BLaER1 treated with 17β-estradiol and CSF1 and Interleukin-3, amounts not matched to agents 10 nM and 100 nM (cell line): ENCODE results near the gene DOK6.

Experiments
- H3K27ac ChIP-seq, 11 experiments: shearing (Covaris generic); formaldehyde crosslinking; 2 replicates each; pipeline ENCODE4 v1.8.1; 2022
- H3K27me3 ChIP-seq, 11 experiments: shearing (Covaris generic); formaldehyde crosslinking; 2 replicates each; pipeline ENCODE4 v1.8.1; 2022
- H3K36me3 ChIP-seq, 11 experiments: shearing (Covaris generic); formaldehyde crosslinking; 2 replicates each; pipeline ENCODE4 v1.8.1; 2022
- H3K4me1 ChIP-seq, 10 experiments: shearing (Covaris generic); formaldehyde crosslinking; 2 replicates each; pipeline ENCODE4 v1.8.1; 2022
- H3K4me2 ChIP-seq, 11 experiments: shearing (Covaris generic); formaldehyde crosslinking; 2 replicates each; pipeline ENCODE4 v1.8.1; 2022
- H3K4me3 ChIP-seq, 10 experiments: shearing (Covaris generic); formaldehyde crosslinking; 2 replicates each; pipeline ENCODE4 v1.8.1; 2022
- H3K9ac ChIP-seq, 11 experiments: shearing (Covaris generic); formaldehyde crosslinking; 2 replicates each; pipeline ENCODE4 v1.8.1; 2022
- H3K9me3 ChIP-seq, 11 experiments: shearing (Covaris generic); formaldehyde crosslinking; replicated peaks in 1 of 11; 2 replicates each; pipeline ENCODE4 v1.8.1; 2022
- H4K20me1 ChIP-seq, 11 experiments: shearing (Covaris generic); formaldehyde crosslinking; 2 replicates each; pipeline ENCODE4 v1.8.1; 2022
- Cebpa-rat ChIP-seq, 11 experiments: shearing (Covaris generic); IDR thresholded peaks; 2 replicates each; pipeline ENCODE4 v1.8.1; 2022

Gene DOK6

DNA sequence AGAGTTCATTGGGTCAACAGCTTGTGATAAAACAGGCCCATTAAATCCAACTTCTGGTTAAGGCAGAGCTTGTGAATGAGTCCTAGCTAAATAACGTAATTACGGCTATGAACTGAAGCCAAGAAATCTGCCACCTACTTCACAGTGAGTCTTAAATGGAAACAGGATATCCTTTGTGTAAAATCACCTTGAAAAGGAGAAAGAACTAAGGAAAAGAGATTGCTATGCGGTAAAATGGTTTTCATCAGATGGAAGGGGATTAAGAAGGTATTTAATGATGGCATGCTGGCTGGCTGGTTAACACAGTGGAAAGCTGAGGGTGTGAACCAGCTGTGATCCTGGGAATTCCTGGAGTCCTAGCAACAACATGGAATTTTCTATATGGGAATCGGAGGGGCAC lies 156.6 kb downstream of the DOK6 start:
- H3K27me3 ChIP-seq, result no peaks in the 10 kb centered on the region
- H3K9me3 ChIP-seq, result peaks cover 0 to 2% (median 0%) of the 10 kb centered on the region in 11 experiments; a peak in 2 of 22 replicates
- no peaks in the 10 kb centered on the region for H3K4me1 ChIP-seq
- H3K27ac ChIP-seq, result no peak overlapping the region
- no peak overlapping the region for H3K4me3 ChIP-seq
- TF ChIP-seq Cebpa-rat (IDR thresholded peaks at IDR 0.05), result no peak
- H3K4me2 ChIP-seq, result no peak overlapping the region
- H4K20me1 ChIP-seq, result no peaks in the 10 kb centered on the region
- no peak overlapping the region for H3K9ac ChIP-seq
- H3K36me3 ChIP-seq, result no peaks in the 10 kb centered on the region

DNA sequence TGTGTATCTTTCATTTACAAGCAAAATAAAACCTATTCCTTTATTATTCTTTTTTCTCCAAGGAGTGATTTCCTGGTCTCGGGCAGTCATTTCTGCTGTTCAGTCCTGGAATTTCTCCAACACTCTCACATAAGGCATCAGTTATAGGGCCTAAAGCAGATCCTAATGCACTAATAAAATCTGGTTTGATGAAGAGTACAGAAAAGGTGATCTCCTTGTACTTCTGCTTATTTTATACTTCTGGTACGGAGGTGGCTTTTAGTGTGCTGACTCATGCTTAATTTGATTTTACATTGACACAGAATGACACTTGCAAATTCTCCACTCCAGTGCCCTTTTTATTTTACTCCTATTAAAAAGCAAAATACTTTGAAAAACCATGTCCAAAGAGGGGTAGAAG lies 157.4 kb downstream of the DOK6 start:
- Histone ChIP-seq H3K4me3 (no peak overlapping the region), H3K9me3 (peaks cover 0 to 4% (median 0%) of the 10 kb centered on the region in 11 experiments; a peak in 2 of 22 replicates), H3K36me3 (no peaks in the 10 kb centered on the region), H3K27me3 (no peaks in the 10 kb centered on the region), H3K27ac (no peak overlapping the region), H3K9ac (no peak overlapping the region), H3K4me2 (no peak overlapping the region), H4K20me1 (no peaks in the 10 kb centered on the region), H3K4me1 (no peaks in the 10 kb centered on the region)
- no peak for TF ChIP-seq Cebpa-rat (IDR thresholded peaks at IDR 0.05)

DNA sequence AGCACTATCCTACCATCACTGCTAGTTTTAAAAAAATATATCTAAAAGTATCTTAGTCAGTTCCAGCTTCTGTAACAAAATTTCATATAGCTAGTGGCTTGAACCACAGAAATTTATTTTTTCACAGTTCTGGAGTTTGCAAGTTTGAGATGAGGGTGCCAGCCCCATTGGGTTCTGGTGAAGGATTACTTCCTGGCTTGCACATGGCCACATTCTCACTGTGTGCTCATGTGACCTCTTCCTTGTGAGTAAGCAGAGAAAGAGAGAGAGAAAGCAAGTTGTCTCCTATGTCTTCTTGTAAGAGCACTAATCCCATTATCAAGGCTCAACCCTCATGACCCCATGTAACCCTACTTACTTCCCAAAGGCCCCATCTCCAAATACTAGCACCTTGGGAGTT lies 158.9 kb downstream of the DOK6 start:
- no peak for TF ChIP-seq Cebpa-rat (IDR thresholded peaks at IDR 0.05)
- H4K20me1 ChIP-seq, result no peaks in the 10 kb centered on the region
- H3K4me2 ChIP-seq, result no peak overlapping the region
- no peaks in the 10 kb centered on the region for H3K27me3 ChIP-seq
- no peak overlapping the region for H3K4me3 ChIP-seq
- H3K4me1 ChIP-seq, result no peaks in the 10 kb centered on the region
- H3K27ac ChIP-seq, result no peak overlapping the region
- peaks cover 0 to 4% (median 0%) of the 10 kb centered on the region in 11 experiments; a peak in 2 of 22 replicates for H3K9me3 ChIP-seq
- no peak overlapping the region for H3K9ac ChIP-seq
- H3K36me3 ChIP-seq, result no peaks in the 10 kb centered on the region

DNA sequence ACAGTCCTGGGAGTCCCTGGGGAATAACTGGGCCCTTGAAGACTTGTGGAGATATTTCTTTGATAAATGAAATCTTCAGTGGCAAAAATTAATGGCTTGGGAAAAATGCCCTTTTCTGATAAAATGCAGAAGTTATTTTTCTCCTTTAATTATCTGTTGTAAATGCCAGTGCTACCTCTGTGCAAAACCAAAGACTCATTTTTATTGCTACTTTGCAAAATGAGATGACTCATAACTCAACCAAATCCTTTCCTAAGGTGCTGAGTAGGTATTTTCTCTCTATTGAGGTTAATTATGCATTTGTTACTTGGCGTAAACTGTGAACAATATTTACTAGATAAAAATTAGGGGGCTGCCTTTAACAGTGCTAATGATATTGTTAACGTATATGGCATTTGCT lies 163.9 kb downstream of the DOK6 start:
- Histone ChIP-seq H4K20me1 (no peaks in the 10 kb centered on the region), H3K9ac (no peak overlapping the region), H3K27ac (no peak overlapping the region), H3K4me1 (no peaks in the 10 kb centered on the region), H3K4me2 (no peak overlapping the region), H3K27me3 (no peaks in the 10 kb centered on the region), H3K36me3 (no peaks in the 10 kb centered on the region), H3K9me3 (peaks cover 14 to 30% (median 22%) of the 10 kb centered on the region in 11 experiments), H3K4me3 (no peak overlapping the region)
- TF ChIP-seq Cebpa-rat (IDR thresholded peaks at IDR 0.05), result no peak

DNA sequence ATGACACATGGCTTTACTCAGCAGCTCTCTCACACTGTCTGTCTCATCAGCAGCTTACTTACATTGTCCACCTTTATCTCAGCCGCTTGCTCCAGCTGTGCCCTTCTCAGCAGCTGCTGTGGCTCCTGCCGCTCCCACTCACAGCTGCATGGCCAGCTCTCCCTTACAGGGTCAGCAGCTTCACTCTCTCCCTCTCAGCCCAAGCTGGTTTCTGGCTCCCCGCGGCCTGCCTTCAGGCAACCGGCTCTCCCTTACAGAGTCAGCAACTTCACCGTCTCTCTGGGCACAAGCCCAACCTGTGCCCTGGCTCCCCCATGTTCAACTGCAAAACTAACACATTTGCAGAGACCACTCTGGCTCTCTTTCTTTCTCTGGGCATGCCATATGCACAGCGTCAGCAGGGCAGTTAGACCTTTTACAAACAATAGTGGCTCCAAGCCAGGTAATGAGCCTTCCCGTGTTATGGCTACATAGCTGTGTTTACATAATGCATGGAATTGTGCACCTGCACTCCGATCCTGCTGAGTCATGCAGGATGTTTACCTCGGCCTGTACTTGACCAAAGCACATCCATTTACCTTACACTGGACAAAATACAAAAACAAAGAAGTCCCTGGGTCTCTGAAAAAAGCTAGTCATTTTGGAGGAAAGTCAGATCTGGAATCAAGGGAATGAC lies 167.3 kb downstream of the DOK6 start:
- Histone ChIP-seq H3K4me1 (no peaks in the 10 kb centered on the region), H3K9ac (no peak overlapping the region), H3K36me3 (no peaks in the 10 kb centered on the region), H4K20me1 (no peaks in the 10 kb centered on the region), H3K4me3 (no peak overlapping the region), H3K4me2 (no peak overlapping the region), H3K27me3 (no peaks in the 10 kb centered on the region), H3K9me3 (peaks cover 14 to 30% (median 20%) of the 10 kb centered on the region in 11 experiments), H3K27ac (no peak overlapping the region)
- TF ChIP-seq Cebpa-rat (IDR thresholded peaks at IDR 0.05), result no peak

DNA sequence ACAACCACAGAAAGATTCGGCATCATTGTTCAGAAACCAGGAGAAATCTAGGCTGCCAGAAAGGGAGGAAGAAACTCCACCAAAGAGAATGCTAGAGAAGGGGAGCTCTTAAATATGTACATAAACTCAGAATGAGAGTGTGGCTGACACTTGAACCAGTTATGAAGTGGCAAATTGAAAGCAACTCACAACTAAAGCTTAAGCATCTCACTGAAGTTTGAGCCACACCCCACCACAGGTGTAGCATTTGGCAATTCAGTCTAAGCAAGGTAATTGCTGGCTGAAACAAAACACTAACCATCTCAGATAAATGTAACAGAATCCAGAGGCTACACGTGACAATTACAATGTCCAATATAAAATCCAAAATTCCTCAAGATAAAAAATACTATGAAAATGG lies 168.4 kb downstream of the DOK6 start:
- TF ChIP-seq Cebpa-rat (IDR thresholded peaks at IDR 0.05), result no peak
- Histone ChIP-seq H3K9ac (no peak overlapping the region), H3K4me2 (no peak overlapping the region), H3K4me3 (no peak overlapping the region), H3K27me3 (no peaks in the 10 kb centered on the region), H3K4me1 (no peaks in the 10 kb centered on the region), H3K9me3 (peaks cover 14 to 30% (median 20%) of the 10 kb centered on the region in 11 experiments), H3K27ac (no peak overlapping the region), H3K36me3 (no peaks in the 10 kb centered on the region), H4K20me1 (no peaks in the 10 kb centered on the region)

DNA sequence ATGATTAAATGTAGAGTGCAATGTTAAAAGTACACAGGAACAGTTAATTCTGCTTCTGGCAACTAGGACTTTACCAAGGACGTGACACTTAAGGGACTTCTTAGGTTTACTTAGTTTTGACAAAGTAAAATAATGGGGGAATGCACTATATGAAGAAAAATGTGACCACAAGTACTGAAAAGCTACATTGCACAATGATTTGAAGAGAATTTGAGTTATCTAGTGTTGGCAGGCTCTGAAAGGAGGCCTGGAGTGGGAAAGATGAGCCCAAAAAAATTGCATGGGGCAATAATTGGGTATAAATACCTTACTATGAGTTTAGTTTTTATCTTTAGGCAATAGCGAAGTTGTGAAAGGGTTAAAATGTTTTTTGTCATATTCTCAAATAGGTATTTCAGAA lies 173.7 kb downstream of the DOK6 start:
- no peak overlapping the region for H3K4me2 ChIP-seq
- H3K4me3 ChIP-seq, result no peak overlapping the region
- no peak for TF ChIP-seq Cebpa-rat (IDR thresholded peaks at IDR 0.05)
- no peak overlapping the region for H3K9ac ChIP-seq
- no peaks in the 10 kb centered on the region for H4K20me1 ChIP-seq
- H3K27me3 ChIP-seq, result no peaks in the 10 kb centered on the region
- H3K9me3 ChIP-seq, result no peaks in the 10 kb centered on the region
- H3K4me1 ChIP-seq, result peaks cover 0 to 6% (median 0%) of the 10 kb centered on the region in 10 experiments; a peak in 5 of 20 replicates
- H3K27ac ChIP-seq, result no peak overlapping the region
- no peaks in the 10 kb centered on the region for H3K36me3 ChIP-seq

DNA sequence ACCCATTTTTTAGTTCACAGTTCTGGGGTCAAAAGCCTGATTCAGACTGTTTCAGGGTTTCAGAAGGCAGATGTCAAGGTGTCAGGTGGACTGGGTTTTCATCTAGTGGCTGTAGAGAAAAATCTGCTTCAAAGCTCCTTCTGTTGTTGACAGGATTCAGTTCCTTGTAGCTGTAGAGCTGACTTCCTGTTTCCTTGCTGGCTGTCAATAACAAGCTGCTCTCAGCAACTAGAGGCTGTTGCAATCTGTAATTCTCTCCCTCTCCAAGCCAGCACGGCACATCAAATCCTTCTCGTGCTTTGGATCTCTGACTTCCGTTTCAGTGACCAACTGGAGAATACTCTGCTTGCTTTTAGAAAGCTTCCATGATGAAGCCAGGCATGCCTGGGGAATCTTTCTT lies 179.4 kb downstream of the DOK6 start:
- Histone ChIP-seq H3K4me2 (peak overlapping the region in 9 of 11 experiments; percentile 5 to 72 (median 32); a peak in 14 of 22 replicates), H3K27ac (peak overlapping the region in 8 of 11 experiments; percentile 2 to 69 (median 54); a peak in 12 of 22 replicates), H3K4me3 (peak overlapping the region in 1 of 10 experiments; percentile 6; a peak in 1 of 20 replicates), H3K36me3 (no peaks in the 10 kb centered on the region), H3K9me3 (no peaks in the 10 kb centered on the region; a peak in 3 of 22 replicates), H3K27me3 (no peaks in the 10 kb centered on the region), H3K4me1 (peaks cover 0 to 29% (median 6%) of the 10 kb centered on the region in 10 experiments; a peak in 9 of 20 replicates), H4K20me1 (no peaks in the 10 kb centered on the region), H3K9ac (peak overlapping the region in 2 of 11 experiments; percentile 6 to 45; a peak in 1 of 22 replicates)
- TF ChIP-seq Cebpa-rat (IDR thresholded peaks at IDR 0.05), result peak in 3 of 11 experiments; percentile 19 to 36 (median 28); a peak in 1 of 22 replicates

DNA sequence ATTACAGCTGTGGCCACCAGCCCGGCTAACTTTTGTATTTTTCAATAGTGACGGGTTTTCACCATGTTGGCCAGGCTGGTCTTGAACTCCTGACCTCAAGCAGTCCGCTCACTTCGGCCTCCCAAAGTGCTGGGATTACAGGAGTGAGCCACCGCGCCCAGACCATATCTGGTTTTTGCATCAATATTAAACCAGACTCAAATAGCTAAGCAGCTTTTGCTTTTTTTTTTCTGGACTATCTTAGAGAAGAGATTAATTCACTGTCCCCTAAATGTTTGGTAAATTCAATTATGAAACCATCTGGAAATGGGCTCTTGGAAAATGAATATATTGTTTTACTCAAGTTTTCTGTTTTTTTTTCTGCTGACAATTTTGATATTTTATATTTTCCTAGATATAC lies 183.7 kb downstream of the DOK6 start:
- H3K9ac ChIP-seq, result no peak overlapping the region
- H3K4me1 ChIP-seq, result peaks cover 0 to 22% (median 6%) of the 10 kb centered on the region in 10 experiments; a peak in 9 of 20 replicates
- no peaks in the 10 kb centered on the region for H3K36me3 ChIP-seq
- no peak overlapping the region for H3K4me3 ChIP-seq
- H3K4me2 ChIP-seq, result no peak overlapping the region
- no peaks in the 10 kb centered on the region for H4K20me1 ChIP-seq
- H3K27ac ChIP-seq, result no peak overlapping the region
- H3K27me3 ChIP-seq, result no peaks in the 10 kb centered on the region
- TF ChIP-seq Cebpa-rat (IDR thresholded peaks at IDR 0.05), result no peak
- no peaks in the 10 kb centered on the region; a peak in 3 of 22 replicates for H3K9me3 ChIP-seq

DNA sequence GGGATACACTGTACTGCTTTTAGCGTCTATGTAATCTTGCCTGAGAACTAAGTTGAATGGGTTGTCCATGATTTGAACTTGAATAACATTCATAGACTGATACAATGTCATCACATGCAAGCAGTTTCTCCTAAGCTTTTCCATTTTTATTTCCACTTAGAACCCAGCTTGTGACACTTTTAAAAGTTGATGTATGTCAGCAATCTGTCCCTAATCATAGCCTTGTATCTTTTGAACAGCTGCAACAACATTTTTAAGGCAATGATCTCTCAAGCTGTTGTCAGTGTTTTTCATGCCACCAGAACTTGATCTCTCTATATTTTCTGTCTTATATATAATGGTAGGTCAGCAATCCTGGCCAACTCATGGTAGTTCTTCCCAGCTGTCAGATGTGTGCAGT lies 185.0 kb downstream of the DOK6 start:
- Histone ChIP-seq H4K20me1 (no peaks in the 10 kb centered on the region), H3K9ac (no peak overlapping the region)
- no peak for TF ChIP-seq Cebpa-rat (IDR thresholded peaks at IDR 0.05)

More for the DNA sequence above, 185.0 kb downstream of the DOK6 start:
- Histone ChIP-seq H3K27ac (no peak overlapping the region), H3K9me3 (no peaks in the 10 kb centered on the region; a peak in 3 of 22 replicates), H3K27me3 (no peaks in the 10 kb centered on the region), H3K36me3 (no peaks in the 10 kb centered on the region), H3K4me1 (peaks cover 0 to 11% (median 0%) of the 10 kb centered on the region in 10 experiments; a peak in 3 of 20 replicates), H3K4me2 (no peak overlapping the region), H3K4me3 (no peak overlapping the region)
